Kidney glomerular epithelial cell (primary cell): ENCODE results near the gene PALD1.

Experiments
- DNase-seq: peaks from one replicate; lab custom pipeline; 2025; lab: John Stamatoyannopoulos, UW

The PALD1 gene

DNA sequence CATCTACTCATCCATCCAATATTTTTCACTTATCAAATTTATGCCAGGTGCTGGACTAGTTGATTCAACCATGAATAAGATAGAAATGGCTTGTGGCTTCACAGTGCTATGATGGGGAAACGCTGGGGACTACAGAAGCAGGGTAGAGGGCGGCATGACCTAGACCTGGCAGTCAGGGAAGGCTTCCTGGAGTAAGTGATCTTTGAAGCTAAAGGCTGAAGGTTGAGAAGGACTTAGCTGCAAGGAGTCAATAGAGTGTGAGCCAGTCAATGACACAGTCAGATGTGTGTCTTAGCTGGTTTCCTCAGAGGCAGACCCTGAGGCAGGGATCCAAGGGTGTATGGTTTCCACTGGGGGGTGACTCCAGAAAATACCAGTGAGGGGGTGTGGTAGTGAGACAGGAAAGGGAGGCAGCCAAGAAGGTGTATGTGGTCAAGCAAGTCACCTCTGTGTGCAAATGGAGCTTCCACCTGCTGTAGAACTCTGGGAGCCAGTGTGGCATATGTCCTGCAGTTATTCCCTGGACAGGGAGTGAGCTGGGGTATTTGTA lies 113.7 kb downstream of the PALD1 start:
- DNase-seq = no peak

DNA sequence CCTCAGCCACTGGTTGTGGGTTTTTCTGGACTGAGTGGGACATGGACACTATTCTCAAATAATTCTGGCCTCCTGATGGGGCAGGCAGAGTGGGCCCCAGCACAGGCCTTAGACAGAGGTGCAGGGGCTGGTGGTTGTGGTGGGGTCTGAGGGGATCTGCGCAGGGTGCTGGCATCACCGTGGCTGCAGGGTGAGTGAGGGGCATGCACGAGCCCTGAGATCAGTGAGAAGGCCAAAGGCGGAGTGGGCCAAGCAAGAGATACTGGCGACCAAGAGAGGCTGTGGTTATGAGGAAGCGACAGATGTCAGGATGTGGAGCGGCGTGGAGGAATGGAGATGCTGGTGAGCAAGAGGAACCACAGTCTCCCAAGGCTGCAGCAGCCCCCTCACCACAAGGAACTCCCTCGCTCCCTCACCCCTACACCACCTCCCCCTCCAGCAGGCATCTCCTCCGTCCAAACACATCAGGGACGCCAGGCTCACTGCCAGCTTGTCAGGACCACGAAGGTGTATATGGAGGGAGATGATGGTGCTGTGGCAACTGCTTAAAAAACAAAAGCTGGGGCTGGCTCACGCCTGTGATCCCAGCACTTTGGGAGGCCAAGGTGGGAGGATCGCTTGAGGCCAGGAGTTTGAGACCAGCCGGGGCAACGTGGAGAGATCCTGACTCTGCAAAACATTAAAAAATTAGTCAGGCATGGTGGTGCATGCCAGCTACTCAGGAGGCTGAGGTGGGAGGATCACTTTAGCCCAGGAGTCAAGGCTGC lies 114.4 kb downstream of the PALD1 start:
- DNase-seq = no peak

DNA sequence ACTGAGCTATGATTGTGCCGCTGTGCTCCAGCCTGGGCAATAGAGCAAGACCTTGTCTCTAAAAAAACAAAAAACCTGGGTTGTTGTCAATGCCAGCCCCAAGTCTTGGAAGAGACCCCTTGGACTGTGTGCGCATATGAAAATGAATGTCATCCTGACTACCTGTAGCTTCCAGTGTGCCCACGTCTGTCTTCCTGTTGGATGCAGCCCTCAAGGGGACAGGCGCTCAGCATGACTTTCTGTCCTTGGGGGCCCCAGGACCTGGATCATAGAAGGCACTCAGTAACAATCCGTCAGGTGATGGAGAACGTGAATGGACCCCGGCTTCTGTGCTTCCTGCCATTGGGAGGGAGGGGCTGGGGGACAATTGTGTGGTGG lies 114.9 kb downstream of the PALD1 start:
- DNase-seq = no peak

DNA sequence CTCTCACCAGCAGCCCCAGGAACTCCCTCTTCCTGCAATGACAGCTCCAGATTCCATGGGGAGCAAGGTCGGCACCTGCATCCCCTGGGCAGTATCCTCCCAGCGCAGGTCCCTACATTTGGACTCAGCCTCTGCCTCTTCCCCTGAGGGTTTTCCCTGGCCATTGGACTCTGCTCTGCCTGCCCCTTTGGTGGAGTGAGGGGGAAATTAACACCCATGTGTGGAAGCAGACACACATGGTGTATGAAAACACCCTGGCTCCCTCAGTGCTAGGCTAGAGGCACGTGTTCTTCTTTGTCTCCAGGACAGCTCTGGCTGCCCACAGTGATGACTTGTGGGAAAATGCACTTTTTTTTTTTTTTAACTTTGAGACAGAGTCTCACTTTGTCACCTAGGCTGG lies 115.6 kb downstream of the PALD1 start:
- no peak for DNase-seq

DNA sequence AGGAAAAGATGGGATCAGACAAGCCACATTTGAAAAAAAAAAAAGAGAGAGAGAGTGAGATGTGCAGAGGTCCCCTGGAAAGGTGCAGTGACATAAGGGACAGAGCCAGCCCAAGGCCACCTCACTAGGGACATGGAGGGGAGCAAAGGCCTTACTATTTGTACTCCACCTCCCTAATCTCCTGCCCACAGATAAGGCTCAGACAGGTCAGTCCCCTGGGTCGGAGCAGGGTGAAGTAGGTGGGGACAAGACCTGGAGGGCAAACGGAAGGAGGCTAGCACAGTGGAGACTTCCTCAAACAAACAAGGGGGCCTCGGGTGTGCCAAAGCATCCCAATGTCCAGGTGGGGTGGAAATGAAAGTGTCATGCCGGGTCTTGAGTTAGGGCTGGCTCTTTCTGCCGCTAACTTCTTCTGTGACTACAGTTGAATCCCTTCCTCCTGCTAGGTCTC lies 117.0 kb downstream of the PALD1 start:
- no peak for DNase-seq

DNA sequence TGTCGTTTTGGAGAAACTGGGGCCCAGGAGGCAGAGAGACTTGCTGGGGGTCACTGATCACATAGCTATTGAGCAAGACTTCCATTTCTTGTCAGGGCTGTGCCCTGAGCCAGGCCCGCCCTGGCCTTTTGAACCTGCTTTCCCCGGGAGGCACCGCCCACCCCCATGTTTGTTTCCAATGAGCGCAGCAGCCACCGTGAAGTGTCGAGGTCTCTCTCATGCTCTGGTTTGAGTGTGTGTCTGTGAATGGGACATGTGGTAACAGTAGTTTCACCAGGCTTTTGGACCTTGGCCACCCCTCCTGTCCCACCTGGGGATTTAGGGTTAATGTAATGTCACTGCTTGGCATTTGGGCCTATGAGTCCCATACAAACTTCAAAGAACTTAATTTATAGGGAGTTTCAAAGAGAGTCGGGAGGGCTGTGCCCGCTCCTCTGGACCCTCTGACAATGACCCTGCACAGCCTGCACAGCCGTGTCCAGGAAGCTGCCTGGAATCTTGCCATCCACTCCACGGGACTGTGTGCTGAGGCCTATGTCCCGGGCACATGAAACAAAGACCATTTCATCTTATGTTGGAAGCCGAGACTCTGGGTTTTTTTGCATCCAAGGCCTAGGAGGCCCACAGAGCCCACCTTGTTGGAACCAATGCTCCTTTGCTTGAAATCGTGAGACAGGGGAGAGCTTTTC lies 117.7 kb downstream of the PALD1 start:
- DNase-seq = no peak

DNA sequence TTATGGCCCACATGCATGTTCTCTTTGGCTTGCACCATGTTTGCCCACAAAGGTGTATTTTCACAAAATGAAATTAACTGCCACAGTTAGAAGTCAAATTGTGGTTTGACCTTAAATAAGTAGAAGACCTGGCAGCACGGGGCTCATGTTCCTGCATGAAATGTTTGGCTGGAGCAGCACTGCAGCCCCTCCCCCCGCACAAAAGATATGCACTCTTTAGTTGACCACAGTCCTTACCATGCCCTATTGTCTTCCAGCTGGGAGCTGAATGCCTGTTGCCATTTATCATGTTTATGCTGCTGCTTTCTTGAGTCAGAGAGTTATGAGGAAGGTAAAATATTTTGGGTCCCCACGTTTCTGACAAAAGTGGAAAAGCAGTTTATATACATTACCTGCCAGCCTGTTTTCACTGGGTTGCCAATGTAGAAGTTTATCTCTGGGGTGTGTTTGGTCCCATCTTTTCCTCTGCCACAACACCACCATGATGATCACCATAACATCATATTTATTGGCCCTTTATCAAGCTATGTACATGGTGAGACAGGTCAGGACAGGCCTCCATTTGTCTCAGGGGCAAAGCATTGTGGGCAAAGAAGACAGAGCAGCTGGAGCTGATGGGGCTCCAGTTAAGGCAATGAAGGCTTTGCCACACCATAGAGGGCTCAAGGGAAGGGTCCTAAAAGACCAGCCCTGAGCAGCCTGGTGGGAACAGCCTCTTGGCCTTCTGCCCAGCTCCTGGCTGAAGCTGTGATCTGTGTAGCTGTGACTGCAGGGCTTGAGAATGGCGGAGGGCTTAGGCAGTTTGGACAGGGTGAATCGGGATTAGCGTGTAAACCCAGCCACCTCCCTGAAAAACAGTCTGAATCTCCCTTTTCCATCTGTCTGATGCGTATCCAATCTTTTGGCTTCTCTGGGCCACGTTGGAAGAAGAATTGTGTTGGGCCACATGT lies 118.6 kb downstream of the PALD1 start:
- no peak for DNase-seq

DNA sequence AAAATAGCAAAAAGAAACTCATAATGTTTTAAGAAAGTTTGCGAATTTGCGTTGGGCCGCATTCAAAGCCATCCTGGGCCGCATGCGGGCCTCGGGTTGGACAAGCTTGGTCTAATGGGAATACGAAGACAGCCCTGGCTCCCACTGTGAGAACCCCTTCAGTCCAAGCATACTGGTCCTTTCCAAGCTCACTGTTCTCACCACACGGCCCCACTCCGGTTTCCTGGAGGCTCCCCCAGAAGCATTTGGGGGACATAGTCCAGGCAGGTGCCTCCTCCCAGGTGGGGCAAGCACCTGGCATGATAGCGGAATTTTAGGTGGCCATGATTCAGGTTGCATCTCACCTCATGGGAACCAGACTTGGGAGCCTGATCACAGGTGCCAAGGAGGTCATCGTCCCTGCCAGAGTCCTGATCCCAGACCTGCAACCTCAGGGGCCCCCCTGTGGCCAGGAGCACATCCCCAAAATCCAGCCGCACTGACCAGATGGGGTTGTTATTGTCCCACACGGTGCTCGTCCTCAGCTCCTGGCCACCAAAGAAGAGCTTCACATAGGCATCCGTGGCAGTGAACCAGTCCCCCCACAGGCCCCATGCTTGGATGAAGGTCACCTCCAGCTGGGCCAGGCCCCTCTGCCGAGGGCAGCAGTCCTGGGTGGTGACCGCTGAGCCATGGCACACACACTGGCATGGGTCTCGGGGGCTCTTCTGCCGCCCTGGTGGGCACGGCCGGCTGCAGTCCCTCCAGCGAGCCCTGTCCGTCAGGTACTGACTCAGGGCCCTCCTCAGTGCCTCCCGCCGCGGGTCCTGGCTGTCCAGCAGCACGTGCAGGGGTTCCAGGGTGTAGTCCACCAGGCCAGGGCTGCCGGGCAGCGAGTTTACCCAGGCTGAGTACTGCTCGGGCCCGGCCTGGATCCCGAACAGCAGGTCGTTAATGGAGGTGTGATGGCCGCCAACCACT lies 119.6 kb downstream of the PALD1 start:
- DNase-seq = no peak

DNA sequence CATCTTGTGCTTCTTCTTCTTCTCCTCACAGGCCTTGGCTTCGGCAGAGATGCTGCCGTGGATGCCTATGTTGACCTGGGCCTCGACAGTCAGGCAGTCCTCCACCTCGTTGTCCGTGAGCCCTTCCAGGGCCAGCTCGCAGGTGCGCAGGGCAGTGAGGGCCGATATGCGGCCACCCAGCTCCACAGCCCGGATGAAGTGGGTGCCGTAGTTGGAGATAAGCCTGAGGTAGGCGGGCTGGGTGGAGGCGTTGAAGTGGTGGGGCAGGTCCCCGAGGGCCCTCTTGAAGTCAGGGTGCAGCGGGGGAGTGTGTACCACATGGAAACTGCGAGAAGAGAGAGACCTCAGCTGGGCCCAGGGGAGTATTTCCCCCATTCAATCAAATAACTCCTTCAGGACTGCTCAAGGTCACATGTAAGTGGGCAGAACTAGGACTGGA lies 120.3 kb downstream of the PALD1 start:
- DNase-seq = no peak

DNA sequence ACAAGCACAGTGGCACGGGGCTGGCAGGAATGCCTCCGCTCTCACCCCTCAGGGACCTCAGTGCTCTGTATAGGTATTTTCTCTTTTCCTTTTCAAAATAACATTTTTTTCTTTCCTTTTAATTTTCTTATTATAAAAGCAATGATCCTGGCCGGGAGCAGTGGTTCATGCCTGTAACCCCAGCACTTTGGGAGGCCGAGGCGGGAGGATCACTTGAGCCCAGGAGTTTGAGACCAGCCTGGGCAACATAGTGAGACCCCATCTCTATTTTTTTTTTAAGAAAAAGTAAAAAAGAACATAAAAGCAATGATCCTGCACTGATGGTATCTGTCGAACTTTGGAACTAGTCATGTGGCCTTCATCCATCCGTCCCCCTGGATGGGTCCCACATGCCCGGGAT lies 120.8 kb downstream of the PALD1 start:
- no peak for DNase-seq

DNA sequence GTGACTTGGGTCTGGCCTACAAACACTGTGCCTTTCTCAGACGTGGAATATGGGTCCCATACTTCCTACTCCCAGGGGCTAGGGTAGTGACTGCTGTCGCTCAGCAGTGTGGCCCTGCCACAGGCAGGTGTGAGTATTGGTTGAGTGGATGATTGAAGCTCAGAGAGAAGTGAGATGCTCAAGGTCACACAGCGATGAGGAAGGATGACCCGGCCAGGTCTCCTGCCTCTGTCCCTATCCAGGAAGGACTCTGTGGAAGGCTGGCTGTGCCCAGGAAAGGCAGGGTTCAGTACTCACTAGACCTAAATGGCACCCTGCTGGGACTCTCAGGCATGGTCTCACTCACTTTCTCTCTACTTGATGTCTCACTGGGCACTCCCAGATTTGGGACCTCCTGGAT lies 121.2 kb downstream of the PALD1 start:
- DNase-seq = no peak

DNA sequence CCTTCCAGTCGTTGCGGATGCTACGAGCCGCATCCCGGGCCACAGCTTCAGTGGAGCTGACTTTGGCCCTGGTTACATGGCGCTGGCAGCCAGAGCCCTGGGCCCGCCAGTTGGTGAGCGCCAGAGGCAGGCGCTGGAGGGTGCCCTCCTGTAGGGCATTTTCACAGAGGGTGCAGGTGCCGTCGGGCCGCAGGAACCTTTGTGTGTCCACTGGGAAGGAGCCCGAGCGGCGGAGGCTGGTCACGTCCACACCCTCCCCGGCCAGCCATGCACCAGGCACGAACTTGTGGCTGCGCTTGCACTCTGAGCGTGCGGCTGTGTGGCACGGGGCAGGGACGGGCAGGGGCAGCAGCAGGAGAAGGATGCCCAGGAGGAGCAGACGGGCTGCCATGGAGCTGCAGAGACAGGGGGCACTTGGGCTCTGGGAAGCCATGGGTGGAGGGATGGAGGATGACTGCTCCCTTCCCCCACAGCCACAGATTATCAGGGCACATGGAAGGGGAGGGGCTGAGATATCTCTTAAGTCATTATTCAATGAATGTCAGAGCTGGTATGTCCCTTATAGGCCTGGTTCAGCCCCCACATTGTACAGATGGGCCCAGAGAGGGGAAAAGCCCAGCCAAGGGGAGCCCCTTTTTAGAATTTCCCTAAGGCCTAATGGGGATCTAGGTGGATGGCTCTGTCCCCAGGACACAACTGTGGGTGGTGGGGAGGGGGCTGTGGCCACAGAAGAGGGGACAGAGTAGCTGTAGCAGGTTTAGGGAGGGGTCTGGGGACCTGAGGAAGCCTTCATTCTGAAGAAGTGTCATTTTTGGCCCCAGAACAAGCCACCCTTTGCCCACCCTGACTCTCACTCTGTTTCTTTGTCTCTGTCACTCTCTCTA lies 122.2 kb downstream of the PALD1 start:
- DNase-seq = no peak

DNA sequence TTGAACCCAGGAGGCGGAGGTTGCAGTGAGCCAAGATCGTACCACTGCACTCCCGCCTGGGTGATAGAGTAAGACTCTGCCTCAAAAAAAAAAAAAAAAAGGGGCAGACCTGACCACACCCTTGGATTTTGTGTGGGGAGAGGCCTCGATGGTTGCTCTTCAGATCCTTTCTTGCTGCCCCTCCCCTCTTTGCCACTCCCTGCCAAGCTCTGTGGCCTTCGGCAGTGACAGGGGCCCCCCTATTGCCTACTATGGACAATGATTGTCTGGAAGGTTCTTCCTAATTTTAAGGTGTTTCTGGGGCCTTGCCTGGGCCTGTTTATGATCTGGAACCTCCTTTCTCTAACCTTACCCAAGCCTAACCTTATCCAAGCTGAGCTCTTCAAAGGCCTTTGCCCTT lies 123.2 kb downstream of the PALD1 start:
- no peak for DNase-seq

DNA sequence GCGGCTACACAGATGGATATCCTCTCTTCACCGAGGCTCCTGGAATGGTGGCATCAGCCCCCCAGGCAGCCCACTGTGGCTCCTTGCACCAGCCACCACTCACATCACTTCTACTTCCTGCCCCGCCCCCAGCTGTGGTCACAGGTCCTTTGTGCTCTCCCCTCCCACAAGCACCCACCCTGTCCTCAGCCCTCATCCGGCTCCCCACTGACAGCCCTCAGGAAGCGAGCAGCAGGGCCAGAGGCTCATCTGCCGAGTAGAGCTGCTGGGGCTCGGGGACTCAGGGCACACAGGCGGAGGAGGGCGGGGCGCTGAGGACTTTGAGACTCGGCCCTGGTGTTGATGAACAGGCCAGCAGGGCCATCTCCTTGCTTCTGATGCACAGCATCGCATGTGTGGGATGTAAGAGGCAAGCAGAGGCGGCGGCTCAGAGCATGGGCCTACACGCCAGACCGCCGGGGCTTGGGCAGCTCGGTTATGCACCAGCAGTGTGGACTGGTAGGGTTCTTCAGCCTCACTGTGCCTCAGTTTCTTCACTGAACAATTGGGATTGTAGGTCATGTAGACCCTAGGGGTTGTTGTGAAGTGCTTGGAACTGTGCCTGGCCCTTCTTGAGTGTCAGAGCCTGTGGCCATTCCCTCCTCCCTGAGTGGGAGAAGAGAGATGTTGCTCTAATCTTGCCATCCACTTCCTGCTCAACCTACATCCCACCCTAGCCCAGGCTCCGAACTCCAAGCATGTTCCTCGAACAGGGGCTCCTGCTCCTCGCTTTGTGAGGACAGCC lies 124.3 kb downstream of the PALD1 start, which contains the start of gene PRF1:
Gene PRF1, minus strand, starts transcription at position 77 of the 784 bp plus-strand sequence. CDS start 1,839 bp downstream, outside the sequence.
- DNase-seq = no peak

DNA sequence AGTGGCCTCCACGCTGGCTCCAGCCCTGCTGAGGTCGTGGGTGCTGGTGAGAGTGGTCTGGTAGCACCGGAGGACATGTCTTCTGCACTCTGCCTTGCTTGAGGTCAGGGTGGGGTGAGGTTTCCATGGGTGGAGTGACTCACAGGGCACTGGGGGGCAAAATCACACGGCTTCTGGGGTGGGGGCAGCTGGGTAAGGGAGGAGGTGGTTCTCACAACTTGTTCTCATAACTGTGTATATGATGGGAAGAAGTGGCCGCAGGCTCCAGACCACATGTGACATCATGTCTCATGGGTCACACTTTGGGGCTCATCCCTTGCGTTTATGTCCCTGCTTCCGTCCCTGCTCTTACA lies 124.9 kb downstream of the PALD1 start:
- DNase-seq = no peak

DNA sequence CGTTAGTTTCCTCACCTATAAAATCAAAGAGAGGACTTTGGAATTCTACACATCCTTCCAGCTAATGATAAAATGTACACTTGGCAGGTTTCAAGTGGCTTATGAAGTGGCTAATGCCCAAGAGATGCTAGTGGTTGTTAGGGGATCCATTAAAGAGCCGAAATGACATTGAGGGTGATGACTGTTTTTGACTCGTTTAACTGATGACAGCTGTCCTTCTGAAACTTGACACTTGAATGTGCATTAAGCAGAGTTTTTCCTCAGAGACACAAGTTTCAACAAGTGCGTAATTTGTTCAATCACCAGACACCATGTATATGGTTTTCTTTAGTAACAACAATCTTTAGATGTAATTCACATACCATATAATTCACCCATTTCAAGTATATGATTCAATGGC lies 125.5 kb downstream of the PALD1 start:
- no peak for DNase-seq

DNA sequence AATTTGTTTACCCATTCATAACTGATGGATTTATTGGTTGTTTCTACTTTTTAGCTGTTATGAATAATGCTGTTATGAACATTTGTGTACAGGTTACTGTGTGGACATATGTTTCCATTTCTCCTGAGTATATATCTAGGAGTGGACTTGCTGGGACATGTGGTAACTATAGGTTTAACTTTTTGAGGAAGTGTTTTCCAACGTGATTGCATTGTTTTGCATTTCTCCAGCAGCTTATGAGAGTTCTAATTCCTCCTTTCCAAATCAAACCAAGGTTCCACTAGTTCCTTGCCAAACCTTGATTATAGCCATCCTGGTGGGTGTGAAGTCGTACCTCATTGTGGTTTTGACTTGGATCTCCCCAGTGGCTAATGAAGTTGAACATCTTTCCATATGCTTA lies 126.6 kb downstream of the PALD1 start:
- DNase-seq = no peak

DNA sequence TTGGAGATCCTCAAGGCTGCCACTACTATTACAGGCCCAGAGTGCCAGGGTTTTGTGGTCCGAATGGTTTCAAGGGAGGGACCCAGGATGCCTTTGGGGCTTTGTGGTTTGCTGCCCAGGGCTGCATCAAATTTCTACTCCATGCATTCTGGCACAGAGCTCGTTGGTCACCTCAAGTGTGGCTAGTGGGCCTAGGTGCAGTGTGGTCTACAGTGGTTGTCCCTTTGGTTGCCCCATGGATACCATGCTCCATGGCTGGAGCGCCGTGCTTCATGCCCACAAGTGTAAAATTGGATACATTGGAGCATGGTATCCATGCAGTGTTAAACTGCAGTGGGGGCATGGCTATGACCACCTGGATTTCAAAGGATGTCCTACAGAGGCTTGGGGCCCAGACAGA lies 129.4 kb downstream of the PALD1 start:
- DNase-seq = no peak

DNA sequence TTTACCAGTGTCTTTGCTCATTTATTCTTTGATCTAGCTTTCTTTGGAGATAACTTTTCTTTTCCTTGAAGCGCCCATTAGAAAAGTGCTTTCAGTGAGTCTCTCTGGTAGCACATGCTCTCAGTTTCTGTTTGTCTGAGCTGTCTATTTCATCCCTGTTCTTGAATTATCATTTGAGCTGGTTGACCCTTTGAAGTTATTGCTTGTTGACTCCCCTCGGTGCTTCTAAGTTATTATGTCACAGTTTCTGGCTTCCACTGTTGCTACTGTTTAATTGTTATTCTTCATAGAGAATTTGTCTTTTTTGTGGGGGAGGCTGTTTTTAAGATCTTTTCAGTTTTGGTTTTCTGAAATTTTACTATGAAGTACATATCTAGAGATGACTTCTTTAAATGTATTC lies 135.4 kb downstream of the PALD1 start:
- no peak for DNase-seq
